Fibroblast of gingiva (primary cell): ENCODE data around the gene SAG.
"Not testable (repeated sequence)": the region's sequence is repeated elsewhere in the genome, so short reads cannot be mapped to it uniquely, and the experiment has no call there.

ENCODE experiments used
- DNase-seq: peaks from one replicate; pipeline ENCODE4 v3.0.0-alpha.2; 2011; ENCODE audit warnings: low read depth

Gene SAG

GRCh38 chr2:233355916-233356315 is 48.3 kb downstream of the SAG start:
- no peak for DNase-seq

GRCh38 chr2:233356546-233357308 is 49.1 kb downstream of the SAG start:
- DNase-seq, result no peak

- DNase-seq, result no peak
Observed at GRCh38 chr2:233358335-233358734, 50.7 kb downstream of the SAG start.

- DNase-seq, result no peak
Observed at GRCh38 chr2:233358947-233359346, 51.3 kb downstream of the SAG start.

GRCh38 chr2:233359823-233360222 is 52.2 kb downstream of the SAG start:
- no peak for DNase-seq

- DNase-seq, result no peak
Observed at GRCh38 chr2:233360771-233361176, 53.2 kb downstream of the SAG start.

- no peak for DNase-seq
Observed at GRCh38 chr2:233361297-233361696, 53.7 kb downstream of the SAG start.

- no peak for DNase-seq
Observed at GRCh38 chr2:233362742-233363141, 55.1 kb downstream of the SAG start.

GRCh38 chr2:233363744-233364235 is 56.2 kb downstream of the SAG start:
- no peak for DNase-seq

- no peak for DNase-seq
Observed at GRCh38 chr2:233365861-233366520, 58.4 kb downstream of the SAG start.

- DNase-seq, result no peak
Observed at GRCh38 chr2:233367586-233367985, 60.0 kb downstream of the SAG start.

- no peak for DNase-seq
Observed at GRCh38 chr2:233368756-233369155, 61.1 kb downstream of the SAG start.

GRCh38 chr2:233369462-233369861 is 61.8 kb downstream of the SAG start:
- DNase-seq, result no peak

- DNase-seq, result no peak
Observed at GRCh38 chr2:233369897-233370685, 62.5 kb downstream of the SAG start.

GRCh38 chr2:233371641-233372040 is 64.0 kb downstream of the SAG start:
- no peak for DNase-seq

GRCh38 chr2:233372855-233373254 is 65.2 kb downstream of the SAG start:
- no peak for DNase-seq

GRCh38 chr2:233373316-233373715 is 65.7 kb downstream of the SAG start:
- no peak for DNase-seq

- not testable (repeated sequence) for DNase-seq
Observed at GRCh38 chr2:233374776-233375175, 67.2 kb downstream of the SAG start.

GRCh38 chr2:233375490-233376314 is 68.1 kb downstream of the SAG start:
- no peak for DNase-seq

GRCh38 chr2:233379034-233379433 is 71.4 kb downstream of the SAG start:
- DNase-seq, result no peak

GRCh38 chr2:233379441-233379840 is 71.8 kb downstream of the SAG start:
- DNase-seq, result no peak
